Smooth muscle cell (in vitro differentiated cells): ENCODE measurements around the gene FEZ2. TPM values are rescaled to one million over a fixed set of nuclear protein-coding genes. Genes with fewer than 3 reads are reported as not detected.

Experiments used
- DNase-seq: peaks from one replicate; lab custom pipeline; 2025; ENCODE audit not compliant: unreplicated experiment; lab: John Stamatoyannopoulos, UW
- H2AFZ ChIP-seq: fragments of 200-600 bp; sonication (generic); 2 replicates; pipeline ENCODE4 v1.6.0; 2016; ENCODE audit warnings: antibody characterized with exemption, low read depth, mild to moderate bottlenecking
- H3F3A ChIP-seq: fragments of 200-600 bp; sonication (generic); 2 replicates; pipeline ENCODE4 v1.6.0; 2017; ENCODE audit warnings: antibody characterized with exemption, low read depth
- H3K27ac ChIP-seq: fragments of 200-600 bp; sonication (generic); 2 replicates; pipeline ENCODE4 v1.5.1; 2016; ENCODE audit warnings: low read depth, mild to moderate bottlenecking
- H3K27me3 ChIP-seq: fragments of 200-600 bp; sonication (generic); 2 replicates; pipeline ENCODE4 v1.6.1; 2016; ENCODE audit warnings: low read depth, mild to moderate bottlenecking
- H3K36me3 ChIP-seq: fragments of 200-600 bp; sonication (generic); 2 replicates; pipeline ENCODE4 v1.5.1; 2016; ENCODE audit warnings: low read depth
- H3K4me1 ChIP-seq: fragments of 200-600 bp; sonication (generic); 2 replicates; pipeline ENCODE4 v1.5.1; 2016; ENCODE audit warnings: low read depth
- H3K4me2 ChIP-seq: fragments of 200-600 bp; sonication (generic); 2 replicates; pipeline ENCODE4 v1.6.0; 2016; ENCODE audit warnings: mild to moderate bottlenecking
- H3K4me3 ChIP-seq: fragments of 200-600 bp; sonication (generic); 2 replicates; pipeline ENCODE4 v1.5.1; 2016; ENCODE audit warnings: mild to moderate bottlenecking
- H3K79me2 ChIP-seq: fragments of 200-600 bp; sonication (generic); 2 replicates; pipeline ENCODE4 v1.6.0; 2016; ENCODE audit warnings: low read depth, mild to moderate bottlenecking
- H3K9ac ChIP-seq: fragments of 200-600 bp; sonication (generic); 2 replicates; pipeline ENCODE4 v1.6.0; 2016; ENCODE audit warnings: low read depth
- H3K9me3 ChIP-seq: fragments of 200-600 bp; sonication (generic); replicated peaks from 2 replicates; pipeline ENCODE4 v1.5.1; 2016; ENCODE audit warnings: low read depth
- H4K20me1 ChIP-seq: fragments of 200-600 bp; sonication (generic); 2 replicates; pipeline ENCODE4 v1.6.0; 2016; ENCODE audit warnings: low read depth
- CTCF ChIP-seq: fragments of 200-600 bp; sonication (generic); IDR thresholded peaks from 2 replicates; pipeline ENCODE4 v1.5.1; 2017; ENCODE audit warnings: borderline replicate concordance, mild to moderate bottlenecking, antibody characterized with exemption; ENCODE audit not compliant: insufficient read depth, poor library complexity, severe bottlenecking
- WGBS: methylation state at CpG from one replicate; pipeline ENCODE4 v1.1.7; 2016; ENCODE audit warnings: low lambda C conversion rate; 5-methylcytosine and 5-hydroxymethylcytosine counted together
- polyA plus RNA-seq: library from polyadenylated mRNA; unstranded; fragments of >200 nt; fragmentation: Nextera tagmentation; extraction: Ambion mirVana; gene quantifications from 2 replicates; pipeline ENCODE4 v1.2.1, GENCODE V29; 2016
- total RNA-seq: library from RNA; depleted of rRNA; stranded (reverse); fragments of >200 nt; gene quantifications from 2 replicates; pipeline ENCODE4 v1.2.3, GENCODE V29; 2014

FEZ2 gene
- total and polyA plus RNA-seq, 2 experiments from 2014 or later: 17.7 to 69.0 TPM

GRCh38 chr2:36618381-36618780 is 20.4 kb upstream of the FEZ2 start:
- Histone ChIP-seq H3K4me2 (no peak overlapping the region), H3K9me3 (no peaks in the 10 kb centered on the region), H3K4me3 (no peak overlapping the region), H3K9ac (no peak overlapping the region), H3K36me3 (no peaks in the 10 kb centered on the region), H3K27me3 (no peaks in the 10 kb centered on the region), H3K79me2 (no peaks in the 10 kb centered on the region), H3K27ac (no peak overlapping the region), H2AFZ (peak overlapping the region; percentile 78), H3F3A (no peaks in the 10 kb centered on the region), H4K20me1 (no peaks in the 10 kb centered on the region), H3K4me1 (peaks cover 7% of the 10 kb centered on the region)
- TF ChIP-seq CTCF: no peak
- WGBS: 27% methylated on average over 1 of the region's 1 CpG
- no peak for DNase-seq

- Histone ChIP-seq H3K9ac (no peak overlapping the region), H3K79me2 (no peaks in the 10 kb centered on the region), H3K27ac (no peak overlapping the region), H3K4me2 (no peak overlapping the region), H3K36me3 (no peaks in the 10 kb centered on the region), H3K9me3 (no peaks in the 10 kb centered on the region), H3K4me3 (no peak overlapping the region), H3K27me3 (no peaks in the 10 kb centered on the region), H3F3A (no peaks in the 10 kb centered on the region), H3K4me1 (peaks cover 7% of the 10 kb centered on the region), H2AFZ (no peak overlapping the region), H4K20me1 (no peaks in the 10 kb centered on the region)
- no peak for TF ChIP-seq CTCF
- no peak for DNase-seq
Observed at GRCh38 chr2:36616947-36617346, 19.0 kb upstream of the FEZ2 start.

DNA sequence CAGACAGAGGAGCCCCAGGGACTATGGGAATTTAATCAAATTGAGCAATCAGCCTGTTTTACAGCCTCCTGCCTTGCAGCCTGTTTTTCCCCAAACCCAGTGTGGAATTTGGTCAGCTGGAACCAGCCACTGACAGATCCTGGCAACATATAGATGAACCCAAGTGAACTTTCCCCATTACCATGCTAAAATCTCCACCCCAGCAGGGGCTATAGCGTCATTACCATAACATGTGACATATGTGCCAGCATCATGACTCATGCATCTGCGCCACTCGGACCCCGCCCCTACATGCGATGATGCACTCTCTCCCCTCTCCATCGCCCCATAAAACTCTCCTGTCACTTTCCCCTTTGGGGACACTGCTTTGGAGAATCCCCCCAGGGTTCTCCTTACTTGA is 17.3 kb upstream of the FEZ2 start:
- Histone ChIP-seq H3K27ac (no peak overlapping the region), H3K9ac (no peak overlapping the region), H3K36me3 (no peaks in the 10 kb centered on the region), H3K9me3 (no peaks in the 10 kb centered on the region), H3K27me3 (no peaks in the 10 kb centered on the region), H3K79me2 (no peaks in the 10 kb centered on the region), H3K4me2 (peak overlapping the region; percentile 8), H3F3A (no peaks in the 10 kb centered on the region), H2AFZ (peak overlapping the region; percentile 42), H3K4me3 (no peak overlapping the region), H3K4me1 (peaks cover 7% of the 10 kb centered on the region), H4K20me1 (no peaks in the 10 kb centered on the region)
- 72% methylated on average over 6 of the region's 6 CpGs for WGBS
- no peak for TF ChIP-seq CTCF
- DNase-seq: peak; percentile 2

GRCh38 chr2:36613801-36614200 is 15.8 kb upstream of the FEZ2 start:
- WGBS: 89% methylated on average over 1 of the region's 1 CpG
- no peaks in the 10 kb centered on the region for H3K27me3 ChIP-seq

More at GRCh38 chr2:36613801-36614200, 15.8 kb upstream of the FEZ2 start:
- no peak overlapping the region for H2AFZ ChIP-seq
- H3K27ac ChIP-seq: no peak overlapping the region
- no peak overlapping the region for H3K4me2 ChIP-seq
- no peaks in the 10 kb centered on the region for H3K9me3 ChIP-seq
- no peaks in the 10 kb centered on the region for H3F3A ChIP-seq
- no peak overlapping the region for H3K9ac ChIP-seq
- no peak for TF ChIP-seq CTCF
- no peaks in the 10 kb centered on the region for H4K20me1 ChIP-seq
- no peaks in the 10 kb centered on the region for H3K79me2 ChIP-seq
- no peaks in the 10 kb centered on the region for H3K36me3 ChIP-seq
- H3K4me3 ChIP-seq: no peak overlapping the region
- no peak for DNase-seq
- H3K4me1 ChIP-seq: peaks cover 10% of the 10 kb centered on the region
